ENCODE data around the gene RGP1.

DNA sequence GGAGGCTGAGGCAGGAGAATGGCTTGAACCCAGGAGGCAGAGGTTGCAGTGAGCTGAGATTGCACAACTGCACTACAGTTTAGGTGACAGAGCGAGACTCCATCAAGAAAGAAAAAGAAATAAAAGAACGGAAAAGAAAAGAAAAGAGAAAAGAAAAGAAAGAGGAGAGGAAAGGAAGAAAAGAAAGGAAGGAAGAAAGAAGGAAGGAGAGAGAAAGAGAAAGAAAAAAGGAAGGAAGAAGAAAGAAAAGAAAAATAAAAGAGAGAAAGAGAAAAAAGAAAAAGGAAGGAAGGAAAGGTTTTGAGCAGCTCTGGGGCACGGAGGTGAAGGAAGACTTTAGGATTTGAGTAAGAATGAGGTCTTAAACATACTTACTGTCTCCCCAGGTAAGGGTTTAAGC is 35.5 kb upstream of the RGP1 start:
- TF ChIP-seq CTCF (IDR thresholded peaks at IDR 0.05), result no peak
- TF ChIP-seq POLR2A (IDR thresholded peaks at IDR 0.05), result no peak

Data from testis (tissue), 2 donors.